Measurements from ENCODE around the gene LENEP.

Gene LENEP

GRCh38 chr1:155005076-155006011 lies 12.0 kb downstream of the LENEP start:
- H3K9me3 ChIP-seq (ENCODE audit: insufficient read depth, low read length, severe bottlenecking) = no peaks in the 10 kb centered on the region
- peaks cover 27% of the 10 kb centered on the region for H3K27me3 ChIP-seq (ENCODE audit: insufficient read depth, low read length, poor library complexity)
- H3K79me2 ChIP-seq (ENCODE audit: insufficient read depth, low read length) = no peaks in the 10 kb centered on the region
- TF ChIP-seq, protein P1, sequence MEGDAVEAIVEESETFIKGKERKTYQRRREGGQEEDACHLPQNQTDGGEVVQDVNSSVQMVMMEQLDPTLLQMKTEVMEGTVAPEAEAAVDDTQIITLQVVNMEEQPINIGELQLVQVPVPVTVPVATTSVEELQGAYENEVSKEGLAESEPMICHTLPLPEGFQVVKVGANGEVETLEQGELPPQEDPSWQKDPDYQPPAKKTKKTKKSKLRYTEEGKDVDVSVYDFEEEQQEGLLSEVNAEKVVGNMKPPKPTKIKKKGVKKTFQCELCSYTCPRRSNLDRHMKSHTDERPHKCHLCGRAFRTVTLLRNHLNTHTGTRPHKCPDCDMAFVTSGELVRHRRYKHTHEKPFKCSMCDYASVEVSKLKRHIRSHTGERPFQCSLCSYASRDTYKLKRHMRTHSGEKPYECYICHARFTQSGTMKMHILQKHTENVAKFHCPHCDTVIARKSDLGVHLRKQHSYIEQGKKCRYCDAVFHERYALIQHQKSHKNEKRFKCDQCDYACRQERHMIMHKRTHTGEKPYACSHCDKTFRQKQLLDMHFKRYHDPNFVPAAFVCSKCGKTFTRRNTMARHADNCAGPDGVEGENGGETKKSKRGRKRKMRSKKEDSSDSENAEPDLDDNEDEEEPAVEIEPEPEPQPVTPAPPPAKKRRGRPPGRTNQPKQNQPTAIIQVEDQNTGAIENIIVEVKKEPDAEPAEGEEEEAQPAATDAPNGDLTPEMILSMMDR (IDR thresholded peaks at IDR 0.05; ENCODE audit: borderline replicate concordance, extremely low read depth, low read length, poor library complexity, severe bottlenecking) = no peak
- TF ChIP-seq EZH2 (IDR thresholded peaks at IDR 0.05; ENCODE audit: borderline replicate concordance, low read depth, low read length, severe bottlenecking) = no peak
- H3K36me3 ChIP-seq (ENCODE audit: insufficient read depth, low read length) = no peaks in the 10 kb centered on the region
- DNase-seq (no peak), ATAC-seq (ENCODE audit: insufficient read depth, low read depth) (no peak)
- no peak overlapping the region for H3K4me3 ChIP-seq (ENCODE audit: low read depth in 1 of 2, low read length in 2 of 2)
- peaks cover 65% of the 10 kb centered on the region for H4K20me1 ChIP-seq (ENCODE audit: insufficient read depth, low read length)
- no peak overlapping the region for H3K9ac ChIP-seq (ENCODE audit: low read depth, low read length)
- peaks cover 16% of the 10 kb centered on the region for H3K4me1 ChIP-seq (ENCODE audit: insufficient read depth, low read length)
- no peak overlapping the region for H3K4me2 ChIP-seq (ENCODE audit: insufficient read depth, low read length)
- H3K27ac ChIP-seq (ENCODE audit: low read length) = no peak overlapping the region
- H2AFZ ChIP-seq (ENCODE audit: low read depth, low read length) = no peak overlapping the region

DNA sequence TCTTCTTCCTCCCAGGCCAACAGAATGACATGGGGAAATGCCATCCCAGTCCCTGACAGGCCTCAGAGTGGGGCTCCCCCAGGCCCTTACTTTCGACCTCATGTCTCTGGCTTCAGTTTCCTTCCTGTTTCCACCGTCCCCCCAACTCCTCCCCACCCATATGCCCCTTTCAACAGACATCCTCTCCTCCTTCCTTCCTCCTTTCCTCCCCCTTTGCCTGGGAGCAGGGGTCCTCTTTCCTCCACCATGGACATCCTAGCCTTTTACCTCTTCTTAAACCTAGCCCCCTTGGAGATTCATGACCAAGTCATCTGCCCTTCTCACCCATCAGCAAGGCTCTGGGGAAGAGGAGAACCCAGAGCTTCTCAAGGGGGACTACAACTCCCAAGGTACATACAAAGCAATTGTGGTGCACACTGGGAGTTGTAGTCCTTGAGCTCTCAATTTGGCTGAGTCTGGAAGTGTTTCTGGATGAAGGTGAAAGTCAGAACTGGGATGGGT lies 13.3 kb downstream of the LENEP start:
- Histone ChIP-seq H4K20me1 (ENCODE audit: insufficient read depth, low read length) (peaks cover 58% of the 10 kb centered on the region), H3K79me2 (ENCODE audit: insufficient read depth, low read length) (no peaks in the 10 kb centered on the region), H3K4me2 (ENCODE audit: insufficient read depth, low read length) (no peak overlapping the region), H3K4me1 (ENCODE audit: insufficient read depth, low read length) (peaks cover 12% of the 10 kb centered on the region; the same call in 1 of the 2 replicates), H3K36me3 (ENCODE audit: insufficient read depth, low read length) (no peaks in the 10 kb centered on the region), H3K9me3 (ENCODE audit: insufficient read depth, low read length, severe bottlenecking) (no peaks in the 10 kb centered on the region), H2AFZ (ENCODE audit: low read depth, low read length) (no peak overlapping the region), H3K9ac (ENCODE audit: low read depth, low read length) (no peak overlapping the region), H3K27me3 (ENCODE audit: insufficient read depth, low read length, poor library complexity) (peaks cover 14% of the 10 kb centered on the region), H3K4me3 (ENCODE audit: low read depth in 1 of 2, low read length in 2 of 2) (no peak overlapping the region), H3K27ac (ENCODE audit: low read length) (no peak overlapping the region)
- ATAC-seq (ENCODE audit: insufficient read depth, low read depth) = peak; percentile 74
- TF ChIP-seq, protein P1 (IDR thresholded peaks at IDR 0.05; ENCODE audit: borderline replicate concordance, extremely low read depth, low read length, poor library complexity, severe bottlenecking) = no peak
- no peak for TF ChIP-seq EZH2 (IDR thresholded peaks at IDR 0.05; ENCODE audit: borderline replicate concordance, low read depth, low read length, severe bottlenecking)
- peak; percentile 35 for DNase-seq

DNA sequence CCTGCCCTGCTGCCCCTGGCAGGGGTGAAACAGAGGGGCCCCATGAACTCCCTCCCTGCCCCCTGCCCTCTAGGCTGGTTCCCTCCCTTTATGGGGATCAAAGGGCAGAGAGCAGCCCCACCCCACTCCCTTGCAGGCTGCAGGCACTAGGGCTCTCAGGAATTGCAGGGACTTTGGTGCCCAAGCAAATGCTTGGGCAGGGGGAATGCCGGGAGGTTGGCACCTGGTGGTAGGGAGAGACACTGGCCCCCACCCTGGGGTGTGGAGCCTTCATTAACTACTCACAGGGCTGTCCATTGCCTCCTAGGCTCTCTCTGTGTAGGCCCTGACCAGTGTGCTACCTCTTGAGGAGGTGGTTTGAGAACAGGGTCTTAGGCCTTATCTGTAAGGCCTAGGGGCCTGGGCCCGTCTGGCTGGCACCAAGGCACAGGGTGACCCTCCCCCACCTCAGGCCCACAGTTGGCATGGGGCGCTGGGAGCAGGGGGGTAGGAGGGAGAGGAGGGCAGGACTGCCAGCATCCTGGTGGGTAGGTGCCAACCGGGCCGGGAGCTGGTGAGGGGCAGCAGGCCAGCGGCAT lies 14.0 kb downstream of the LENEP start:
- no peak for TF ChIP-seq EZH2 (IDR thresholded peaks at IDR 0.05; ENCODE audit: borderline replicate concordance, low read depth, low read length, severe bottlenecking)
- TF ChIP-seq, protein P1 (IDR thresholded peaks at IDR 0.05; ENCODE audit: borderline replicate concordance, extremely low read depth, low read length, poor library complexity, severe bottlenecking) = no peak
- ATAC-seq (ENCODE audit: insufficient read depth, low read depth) (no peak), DNase-seq (no peak)
- peaks cover 11% of the 10 kb centered on the region for H3K27me3 ChIP-seq (ENCODE audit: insufficient read depth, low read length, poor library complexity)
- no peak overlapping the region for H3K27ac ChIP-seq (ENCODE audit: low read length)
- H3K79me2 ChIP-seq (ENCODE audit: insufficient read depth, low read length) = no peaks in the 10 kb centered on the region
- no peak overlapping the region for H3K4me2 ChIP-seq (ENCODE audit: insufficient read depth, low read length)
- no peak overlapping the region for H3K4me3 ChIP-seq (ENCODE audit: low read depth in 1 of 2, low read length in 2 of 2)
- H4K20me1 ChIP-seq (ENCODE audit: insufficient read depth, low read length) = peaks cover 58% of the 10 kb centered on the region
- no peak overlapping the region for H2AFZ ChIP-seq (ENCODE audit: low read depth, low read length)
- no peaks in the 10 kb centered on the region for H3K9me3 ChIP-seq (ENCODE audit: insufficient read depth, low read length, severe bottlenecking)
- no peaks in the 10 kb centered on the region for H3K36me3 ChIP-seq (ENCODE audit: insufficient read depth, low read length)
- no peak overlapping the region for H3K9ac ChIP-seq (ENCODE audit: low read depth, low read length)
- H3K4me1 ChIP-seq (ENCODE audit: insufficient read depth, low read length) = peaks cover 7% of the 10 kb centered on the region; the same call in 1 of the 2 replicates

Data from DND-41 (cell line).